ENCODE data around the gene ADAM10.

The ADAM10 gene

GRCh38 chr15:58770857-58771620 lies 21.5 kb upstream of the ADAM10 start, which contains the start of gene MINDY2 (continued):
- no peak for TF ChIP-seq ZNF214 (tag by site-specific recombination; IDR thresholded peaks at IDR 0.05; ENCODE audit: borderline replicate concordance)
- TF ChIP-seq SP7 (tag by site-specific recombination; IDR thresholded peaks at IDR 0.05) = peak; percentile 65; the same call in 1 of the 2 replicates
- peak; percentile 54 for TF ChIP-seq FEZF1 (tag by site-specific recombination; IDR thresholded peaks at IDR 0.05)
- no peak for TF ChIP-seq ZNF521 (tag by site-specific recombination; IDR thresholded peaks at IDR 0.05)

GRCh38 chr15:58770519-58770856 lies 21.0 kb upstream of the ADAM10 start:
- CTCF ChIA-PET = interaction anchor here (0.6 to 1.6 kb wide), 4 partner anchors 21 to 95 kb away, joined by 3 to 6 read pairs (median 4); partner anchors contain the start of gene ADAM10
- POLR2A ChIA-PET = interaction anchor here (0.6 to 2.8 kb wide), 12 partner anchors 10 to 602 kb away, joined by 3 to 62 read pairs (median 4); partner anchors contain the start of genes ADAM10 and MYO1E
- H3K4me3 ChIP-seq (ENCODE audit: low read depth, low read length) = peak overlapping the region; percentile 42
- peak overlapping the region; percentile 44 for H3K27ac ChIP-seq (ENCODE audit: extremely low read depth, low read depth, low read length)
- no peaks in the 10 kb centered on the region for H3K36me3 ChIP-seq (ENCODE audit: control insufficient read depth in 2 of 2, insufficient read depth in 1 of 2, low read length in 2 of 2)
- no peaks in the 10 kb centered on the region for H3K9me3 ChIP-seq (ENCODE audit: control insufficient read depth, insufficient read depth, low read depth, low read length)
- no peaks in the 10 kb centered on the region; the same call in 1 of the 2 replicates for H3K4me1 ChIP-seq (ENCODE audit: control insufficient read depth, insufficient read depth, low read length)
- TF ChIP-seq KLF17 (tag by site-specific recombination; IDR thresholded peaks at IDR 0.05) (0 out of 2 replicates have a peak, but pooled peaks have one; percentile 13), ZNF707 (tag by site-specific recombination; IDR thresholded peaks at IDR 0.05) (no peak), BCL11A (tag by site-specific recombination; IDR thresholded peaks at IDR 0.05; ENCODE audit: low read depth) (no peak), PRDM10 (tag by site-specific recombination; IDR thresholded peaks at IDR 0.05) (peak; percentile 27; the same call in 1 of the 2 replicates), ZNF416 (tag by site-specific recombination; IDR thresholded peaks at IDR 0.05) (no peak), ZNF843 (tag by site-specific recombination; IDR thresholded peaks at IDR 0.05) (no peak), WT1 (tag by site-specific recombination; IDR thresholded peaks at IDR 0.05) (no peak), ZNF654 (tag by site-specific recombination; IDR thresholded peaks at IDR 0.05; ENCODE audit: low read depth) (peak; percentile 5; the same call in 1 of the 2 replicates), IKZF3 (tag by site-specific recombination; IDR thresholded peaks at IDR 0.05) (no peak), PRDM6 (tag by site-specific recombination; IDR thresholded peaks at IDR 0.05) (0 out of 2 replicates have a peak, but pooled peaks have one; percentile 10), ZBTB44 (tag by site-specific recombination; IDR thresholded peaks at IDR 0.05) (no peak), ZFP69B (tag by site-specific recombination; IDR thresholded peaks at IDR 0.05) (peak; percentile 45; the same call in 1 of the 2 replicates), ZNF561 (tag by site-specific recombination; IDR thresholded peaks at IDR 0.05; ENCODE audit: borderline replicate concordance) (peak; percentile 58; the same call in 1 of the 2 replicates), KLF7 (tag by site-specific recombination; IDR thresholded peaks at IDR 0.05; ENCODE audit: borderline replicate concordance) (no peak), PRDM1 (tag by site-specific recombination; IDR thresholded peaks at IDR 0.05) (no peak), ZNF600 (tag by site-specific recombination; IDR thresholded peaks at IDR 0.05) (peak; percentile 49), ZNF639 (tag by site-specific recombination; IDR thresholded peaks at IDR 0.05) (no peak), ZNF223 (tag by site-specific recombination; IDR thresholded peaks at IDR 0.05) (no peak), BCL11B (tag by site-specific recombination; IDR thresholded peaks at IDR 0.05; ENCODE audit: low read depth) (no peak), ZNF112 (tag by site-specific recombination; IDR thresholded peaks at IDR 0.05) (no peak), ZNF777 (tag by site-specific recombination; IDR thresholded peaks at IDR 0.05; ENCODE audit: borderline replicate concordance) (peak; percentile 72; the same call in 1 of the 2 replicates), ZNF2 (tag by site-specific recombination; IDR thresholded peaks at IDR 0.05) (peak; percentile 19; the same call in 1 of the 2 replicates), ZNF514 (tag by site-specific recombination; IDR thresholded peaks at IDR 0.05) (no peak)

Data from HEK293 (cell line).